Neural cell (in vitro differentiated cells): ENCODE results near the gene GNAI2.

ENCODE experiments used
- CTCF ChIP-seq: fragments of 450-650 bp; IDR thresholded peaks from 2 replicates; pipeline ENCODE4 v1.5.1; 2014; ENCODE audit warnings: antibody characterized with exemption, mild to moderate bottlenecking, moderate library complexity; ENCODE audit not compliant: poor library complexity, severe bottlenecking
- EP300 ChIP-seq: fragments of 450-650 bp; conservative IDR thresholded peaks from 2 replicates; pipeline ENCODE4 v1.6.1; 2014; ENCODE audit warnings: antibody characterized with exemption, mild to moderate bottlenecking, moderate library complexity; ENCODE audit not compliant: poor library complexity, severe bottlenecking
- EZH2 ChIP-seq: fragments of 200-600, 300-800 bp; shearing (Covaris generic), sonication (generic); IDR thresholded peaks from 2 replicates; pipeline ENCODE4 v1.6.1; 2014; ENCODE audit warnings: antibody characterized with exemption, low read length, borderline replicate concordance, mild to moderate bottlenecking; ENCODE audit not compliant: insufficient read depth, poor library complexity, severe bottlenecking
- MXI1 ChIP-seq: fragments of 450-650 bp; conservative IDR thresholded peaks from 2 replicates; pipeline ENCODE4 v1.6.1; 2014; ENCODE audit warnings: antibody characterized with exemption, mild to moderate bottlenecking; ENCODE audit not compliant: poor library complexity, severe bottlenecking
- POLR2AphosphoS5 ChIP-seq: IDR thresholded peaks from 2 replicates; pipeline ENCODE4 v1.6.1; 2012
- RAD21 ChIP-seq: fragments of 450-650 bp; conservative IDR thresholded peaks from 2 replicates; pipeline ENCODE4 v1.6.1; 2014; ENCODE audit warnings: antibody characterized with exemption, mild to moderate bottlenecking, moderate library complexity
- SMC3 ChIP-seq: fragments of 450-650 bp; conservative IDR thresholded peaks from 2 replicates; pipeline ENCODE4 v1.6.1; 2014; ENCODE audit warnings: antibody characterized with exemption, mild to moderate bottlenecking, moderate library complexity; ENCODE audit not compliant: poor library complexity
- TAF1 ChIP-seq: IDR thresholded peaks from 2 replicates; pipeline ENCODE4 v1.6.1; 2012; ENCODE audit warnings: low read depth
- TF ChIP-seq, protein P1 (sequence below): IDR thresholded peaks from 2 replicates; pipeline ENCODE4 v1.6.1; 2012; ENCODE audit warnings: borderline replicate concordance

DNA sequence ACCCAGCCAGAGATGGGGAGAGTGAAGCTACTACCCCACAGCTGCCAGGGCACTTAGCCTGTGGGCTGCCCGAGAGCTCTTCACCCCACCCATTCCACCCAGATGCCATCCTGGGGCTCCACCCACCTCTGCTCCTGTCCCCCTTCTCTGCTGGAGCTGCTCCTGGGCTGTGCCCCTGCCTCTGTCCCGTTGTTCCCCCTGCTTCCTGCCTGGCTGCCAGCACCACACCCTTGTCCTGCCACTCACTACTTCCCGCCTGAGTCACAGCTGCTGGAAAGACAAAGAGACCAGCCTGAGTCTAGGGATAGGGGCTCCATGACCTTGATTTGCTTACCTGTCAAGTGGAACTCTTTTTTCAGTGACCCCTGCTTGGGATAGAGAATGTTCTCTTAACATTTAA lies 12.4 kb downstream of the GNAI2 start:
- TF ChIP-seq CTCF (no peak), EZH2 (no peak), SMC3 (no peak), EP300 (no peak), POLR2AphosphoS5 (no peak), RAD21 (no peak), TAF1 (no peak), MXI1 (no peak)
- TF ChIP-seq, protein P1, sequence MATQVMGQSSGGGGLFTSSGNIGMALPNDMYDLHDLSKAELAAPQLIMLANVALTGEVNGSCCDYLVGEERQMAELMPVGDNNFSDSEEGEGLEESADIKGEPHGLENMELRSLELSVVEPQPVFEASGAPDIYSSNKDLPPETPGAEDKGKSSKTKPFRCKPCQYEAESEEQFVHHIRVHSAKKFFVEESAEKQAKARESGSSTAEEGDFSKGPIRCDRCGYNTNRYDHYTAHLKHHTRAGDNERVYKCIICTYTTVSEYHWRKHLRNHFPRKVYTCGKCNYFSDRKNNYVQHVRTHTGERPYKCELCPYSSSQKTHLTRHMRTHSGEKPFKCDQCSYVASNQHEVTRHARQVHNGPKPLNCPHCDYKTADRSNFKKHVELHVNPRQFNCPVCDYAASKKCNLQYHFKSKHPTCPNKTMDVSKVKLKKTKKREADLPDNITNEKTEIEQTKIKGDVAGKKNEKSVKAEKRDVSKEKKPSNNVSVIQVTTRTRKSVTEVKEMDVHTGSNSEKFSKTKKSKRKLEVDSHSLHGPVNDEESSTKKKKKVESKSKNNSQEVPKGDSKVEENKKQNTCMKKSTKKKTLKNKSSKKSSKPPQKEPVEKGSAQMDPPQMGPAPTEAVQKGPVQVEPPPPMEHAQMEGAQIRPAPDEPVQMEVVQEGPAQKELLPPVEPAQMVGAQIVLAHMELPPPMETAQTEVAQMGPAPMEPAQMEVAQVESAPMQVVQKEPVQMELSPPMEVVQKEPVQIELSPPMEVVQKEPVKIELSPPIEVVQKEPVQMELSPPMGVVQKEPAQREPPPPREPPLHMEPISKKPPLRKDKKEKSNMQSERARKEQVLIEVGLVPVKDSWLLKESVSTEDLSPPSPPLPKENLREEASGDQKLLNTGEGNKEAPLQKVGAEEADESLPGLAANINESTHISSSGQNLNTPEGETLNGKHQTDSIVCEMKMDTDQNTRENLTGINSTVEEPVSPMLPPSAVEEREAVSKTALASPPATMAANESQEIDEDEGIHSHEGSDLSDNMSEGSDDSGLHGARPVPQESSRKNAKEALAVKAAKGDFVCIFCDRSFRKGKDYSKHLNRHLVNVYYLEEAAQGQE = no peak
